Posterior vena cava (tissue), 2 donors: ENCODE results near the gene COL4A1. TPM values are rescaled to one million over a fixed set of nuclear protein-coding genes. Genes with fewer than 3 reads are reported as not detected.

Source experiments
- DNase-seq: peaks from one replicate; pipeline ENCODE4 v3.0.0-alpha.2; 2020; ENCODE audit warnings: low spot score
- intact Hi-C, 2 donors: fragments of 100-400 bp; cut with DNase I; formaldehyde crosslinking; loops; one replicate each; pipeline versions ENCODE4 v1.14.1 to v1.14.2; 2022 to 2023
- total RNA-seq, 2 donors: library from RNA; stranded (reverse); fragmentation: NEBNext Ultra II Directional; extraction: Animal tissue kit (Norgen Biotek cat#: 25700); gene quantifications; one replicate each; pipeline ENCODE4 v1.2.1, GENCODE V29; 2021
- donor health status: DM: yes; HTN: yes; CAD: no.
- donor health status: DM: yes; HTN: yes; CAD: no.

The COL4A1 gene
- total RNA-seq, 2 donors from 2014 or later: 830 to 1,061 TPM

- intact Hi-C loops: no loop called here
- no peak for DNase-seq
Observed at GRCh38 chr13:110268576-110269185, 38.3 kb downstream of the COL4A1 start.

DNA sequence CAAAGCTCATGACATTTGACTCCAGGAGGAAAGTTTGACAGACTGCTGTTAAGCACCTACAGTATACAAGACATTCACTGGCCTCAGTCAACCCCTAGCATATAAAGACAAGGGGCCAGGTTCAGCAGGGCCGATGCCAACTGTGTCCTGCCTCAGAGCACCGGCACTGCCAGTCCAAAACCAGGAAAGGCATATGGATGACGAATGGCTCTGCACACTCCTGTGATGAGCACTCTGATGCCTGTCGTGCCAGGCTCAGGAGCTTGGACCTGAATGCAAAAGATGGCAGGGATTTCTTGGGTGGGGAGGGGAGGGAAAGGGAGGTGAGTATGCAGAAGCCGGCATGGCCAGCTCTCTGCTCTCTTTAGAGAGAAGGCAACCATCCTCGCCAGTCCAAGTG is 38.9 kb downstream of the COL4A1 start:
- no peak for DNase-seq

DNA sequence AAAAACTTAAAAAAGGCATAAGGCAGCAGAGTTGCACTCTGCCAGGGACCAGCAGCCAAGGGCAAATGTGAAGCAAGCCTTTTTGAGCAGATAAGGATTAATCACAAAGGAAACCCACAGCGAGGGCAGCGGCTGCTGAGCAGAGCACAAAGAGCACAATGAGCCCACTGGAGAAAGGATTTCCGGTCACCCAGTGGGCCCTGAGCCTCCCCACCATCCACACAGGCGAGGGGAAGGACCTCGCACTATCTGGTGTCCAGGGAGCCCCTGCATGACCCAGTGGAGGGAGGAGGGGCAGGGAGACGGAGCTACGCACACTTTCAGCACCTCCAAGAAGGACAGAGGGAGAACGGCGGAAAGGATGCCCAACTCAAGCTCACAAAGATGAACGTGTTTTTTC is 40.0 kb downstream of the COL4A1 start:
- DNase-seq: no peak
- intact Hi-C loops: no loop called here

More for the DNA sequence above, 38.9 kb downstream of the COL4A1 start:
- intact Hi-C loops: no loop called here

GRCh38 chr13:110266431-110266809 is 40.5 kb downstream of the COL4A1 start:
- no peak for DNase-seq
- intact Hi-C loops: no loop called here

DNA sequence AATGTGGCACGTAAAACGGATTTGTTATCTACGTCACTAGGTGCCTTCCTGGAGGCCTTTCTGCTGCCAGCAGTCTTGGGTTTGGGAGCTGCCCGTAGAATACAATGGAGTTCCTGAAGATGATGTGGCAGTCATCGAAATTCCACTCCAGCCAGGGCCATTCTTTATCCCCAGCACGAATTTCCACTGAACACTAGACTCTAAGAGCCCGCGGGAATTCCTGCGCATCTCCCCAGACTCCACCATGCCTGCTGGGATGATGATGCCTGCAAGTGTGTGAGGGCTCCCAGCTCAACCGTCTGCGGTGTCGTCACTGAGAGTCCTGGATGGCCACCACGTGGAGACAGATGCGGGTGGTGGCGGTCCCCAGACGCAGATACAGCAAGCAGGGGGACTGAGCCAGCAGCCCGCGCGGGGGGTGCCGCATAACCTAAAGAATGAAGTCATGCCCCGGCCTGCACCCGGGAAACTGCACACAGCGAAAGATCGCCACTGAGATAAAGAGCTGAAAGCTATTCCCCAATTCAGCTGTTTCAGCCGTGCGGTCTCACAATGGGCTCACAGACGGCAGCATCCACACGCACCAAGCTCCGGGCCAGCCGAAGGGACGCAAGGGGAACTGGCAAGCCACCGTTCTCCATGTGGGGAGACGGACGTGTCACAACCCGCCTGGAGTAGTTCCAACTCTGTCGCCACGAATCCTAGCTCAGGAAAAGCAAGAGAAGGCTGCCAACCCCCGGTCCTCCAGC is 41.1 kb downstream of the COL4A1 start:
- DNase-seq: peak; percentile 89
- intact Hi-C loops: no loop called here

- intact Hi-C loops: no loop called here
- no peak for DNase-seq
Observed at GRCh38 chr13:110265341-110265681, 41.6 kb downstream of the COL4A1 start.

DNA sequence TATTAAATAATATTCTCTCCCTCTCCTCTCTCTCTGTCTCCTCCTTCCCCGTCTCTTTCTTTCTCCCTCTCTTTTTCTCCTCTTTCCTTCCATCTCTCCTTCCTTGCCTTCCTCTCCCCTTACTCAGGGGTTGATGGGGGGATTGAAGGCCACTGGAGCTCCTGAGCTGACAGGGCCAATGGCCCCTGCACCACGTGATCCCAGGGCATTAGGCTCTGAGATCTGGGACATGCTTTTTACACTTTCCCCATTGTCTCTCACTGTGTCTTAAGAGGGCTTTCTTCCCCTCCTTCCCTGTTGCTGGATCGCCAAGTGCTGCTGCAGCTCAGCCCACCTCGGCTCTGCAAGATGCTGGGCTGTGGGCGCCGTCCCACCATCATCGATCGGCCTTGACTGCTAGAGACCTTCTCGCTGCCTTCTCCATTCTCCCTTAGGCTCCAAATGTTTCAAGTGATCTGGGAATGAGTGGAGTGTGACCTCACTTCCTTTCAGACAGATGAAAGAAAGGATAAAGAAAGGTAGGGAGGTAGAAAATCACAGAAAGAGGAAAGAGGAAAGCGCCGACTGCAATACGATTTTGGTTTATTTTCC is 42.2 kb downstream of the COL4A1 start:
- no peak for DNase-seq
- intact Hi-C loops: no loop called here

GRCh38 chr13:110263888-110264287 is 43.1 kb downstream of the COL4A1 start:
- intact Hi-C loops: loop anchor here in 1 of 2 donors (2.0 kb wide), 1 partner anchor 37 kb away; no protein-coding TSS in a partner anchor
- DNase-seq: no peak

DNA sequence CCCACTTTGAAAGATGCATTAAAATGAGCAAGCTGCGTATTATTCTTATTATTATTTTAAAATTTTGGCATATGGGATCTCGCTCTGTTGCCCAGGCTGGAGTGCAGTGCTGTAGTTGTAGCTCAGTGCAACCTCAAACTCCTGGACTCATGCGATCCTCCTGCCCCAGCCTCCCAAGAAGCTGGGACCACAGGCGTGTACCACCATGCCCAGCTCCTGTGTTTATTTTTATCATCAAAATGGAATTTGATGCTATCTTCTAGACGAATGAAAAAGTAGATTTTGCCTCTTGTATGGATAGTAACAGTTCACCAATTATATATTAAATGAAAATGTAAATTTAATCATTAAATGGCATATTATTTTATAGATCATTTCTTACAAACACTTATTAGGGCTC is 43.6 kb downstream of the COL4A1 start:
- DNase-seq: no peak
- intact Hi-C loops: loop anchor here in 1 of 2 donors (2.0 kb wide), 1 partner anchor 37 kb away; no protein-coding TSS in a partner anchor

DNA sequence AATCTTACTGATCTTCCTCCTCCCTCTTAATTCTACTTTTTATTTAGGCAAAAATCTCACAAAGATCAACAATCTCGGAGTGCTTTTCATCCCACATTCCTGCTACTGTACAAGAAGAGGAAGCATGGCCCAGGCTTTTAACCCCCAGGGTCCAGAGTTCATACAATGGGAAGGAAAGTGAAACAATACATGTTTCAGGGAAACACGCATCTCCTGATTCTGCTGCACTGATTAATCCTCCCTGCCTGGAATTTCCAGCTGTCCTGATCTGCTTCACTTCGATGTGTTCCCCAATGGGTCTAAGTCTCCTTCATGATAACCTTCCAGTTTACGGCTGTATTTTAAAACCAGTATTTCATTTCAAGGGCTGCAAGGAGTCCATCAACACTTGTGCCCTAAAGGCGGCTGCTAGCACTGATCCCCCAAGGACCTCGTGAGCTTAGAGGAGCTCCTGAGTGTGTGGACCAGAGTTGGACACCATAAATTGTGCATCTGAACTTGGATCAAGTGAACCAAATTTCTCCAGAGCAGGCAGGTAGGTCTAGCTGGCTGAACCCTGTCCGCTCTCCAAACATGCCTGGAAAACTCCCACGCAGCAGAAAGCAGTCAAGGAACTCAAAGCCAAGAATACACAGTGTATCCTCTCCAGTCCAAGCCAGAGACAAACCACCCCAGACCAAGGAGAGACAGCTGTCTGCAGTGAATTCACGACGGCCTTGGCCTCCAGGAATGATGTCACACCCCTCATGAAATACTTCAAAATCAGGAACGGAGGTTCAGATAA is 44.3 kb downstream of the COL4A1 start:
- no peak for DNase-seq
- intact Hi-C loops: loop anchor here in 1 of 2 donors (2.0 kb wide), 1 partner anchor 38 kb away; no protein-coding TSS in a partner anchor

DNA sequence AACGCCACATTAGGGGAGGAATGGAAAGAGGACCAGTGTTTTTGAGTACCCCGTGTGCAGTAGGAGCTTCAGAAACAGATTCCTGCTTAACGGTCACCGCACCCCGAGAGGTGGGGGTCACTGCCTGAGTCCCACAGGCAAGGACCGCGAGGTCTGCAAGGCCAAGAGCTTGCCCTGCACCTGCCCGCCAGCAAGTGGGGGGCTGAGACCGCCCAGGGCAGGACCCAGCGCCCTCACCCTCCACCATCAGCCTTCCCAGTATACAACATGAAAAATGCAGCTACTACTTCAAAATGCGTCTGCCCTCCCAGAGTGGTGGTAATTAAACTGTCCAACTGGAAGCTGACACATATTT is 44.9 kb downstream of the COL4A1 start:
- DNase-seq: no peak
- intact Hi-C loops: loop anchor here in 1 of 2 donors (2.0 kb wide), 1 partner anchor 39 kb away; no protein-coding TSS in a partner anchor

- intact Hi-C loops: loop anchor here in 1 of 2 donors (2.0 kb wide), 1 partner anchor 39 kb away; no protein-coding TSS in a partner anchor
- DNase-seq: no peak
Observed at GRCh38 chr13:110261166-110262081, 45.5 kb downstream of the COL4A1 start.

GRCh38 chr13:110259651-110260050 is 47.3 kb downstream of the COL4A1 start:
- intact Hi-C loops: no loop called here
- no peak for DNase-seq

- intact Hi-C loops: no loop called here
- no peak for DNase-seq
Observed at GRCh38 chr13:110258876-110259631, 47.9 kb downstream of the COL4A1 start.

DNA sequence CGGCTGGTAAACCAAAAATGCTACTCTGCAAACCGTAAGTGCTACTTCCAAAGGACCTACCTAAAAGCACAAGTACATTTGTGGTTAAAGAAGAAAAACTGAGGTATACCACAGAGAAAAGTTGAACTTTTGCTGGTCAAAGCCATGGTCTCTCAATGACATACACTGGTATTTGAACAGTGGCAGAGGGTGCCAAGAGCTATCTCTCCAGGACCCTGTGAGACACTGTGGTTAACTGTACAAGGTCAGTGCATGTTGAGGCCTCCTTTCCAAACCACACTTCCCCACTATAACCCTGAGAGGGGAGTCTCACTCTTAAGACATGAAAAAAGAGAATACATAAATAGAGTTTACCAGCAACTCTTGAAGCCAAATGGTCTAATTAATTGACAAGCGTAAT is 49.5 kb downstream of the COL4A1 start:
- intact Hi-C loops: no loop called here
- DNase-seq: no peak

GRCh38 chr13:110256126-110256905 is 50.6 kb downstream of the COL4A1 start:
- intact Hi-C loops: no loop called here
- DNase-seq: no peak
